Uterus (tissue), 4 donors: ENCODE measurements around the gene POLR1C. TPM values are rescaled to one million over a fixed set of nuclear protein-coding genes. Genes with fewer than 3 reads are reported as not detected.

ENCODE experiments used
- DNase-seq, 2 donors: peaks; one replicate each; pipeline ENCODE4 v3.0.0-alpha.2; 2019 to 2020
- H3K27ac ChIP-seq, 2 donors: fragments of 200-600 bp; sonication (generic); 1 replicate in 1 of 2; 2 replicates in 1 of 2; pipeline ENCODE4 v1.5.1; 2016 to 2018
- H3K27me3 ChIP-seq, 2 donors: fragments of 200-600 bp; sonication (generic); one replicate each; pipeline ENCODE4 v1.5.1; 2018 to 2019; ENCODE audit warnings: control low read depth in 1 of 2
- H3K36me3 ChIP-seq, 2 donors: fragments of 200-600 bp; sonication (generic); one replicate each; pipeline ENCODE4 v1.5.1; 2019; ENCODE audit warnings: control low read depth in 1 of 2
- H3K4me1 ChIP-seq, 2 donors: fragments of 200-600 bp; sonication (generic); one replicate each; pipeline ENCODE4 v1.5.1; 2018 to 2019; ENCODE audit warnings: control low read depth in 1 of 2
- H3K4me3 ChIP-seq, 2 donors: fragments of 200-600 bp; sonication (generic); 1 replicate in 1 of 2; 2 replicates in 1 of 2; pipeline ENCODE4 v1.5.1; 2018 to 2019; ENCODE audit warnings: mild to moderate bottlenecking in 1 of 2
- H3K9me3 ChIP-seq, 2 donors: fragments of 200-600 bp; sonication (generic); one replicate each; pipeline ENCODE4 v1.5.1; 2019; ENCODE audit warnings: control low read depth in 1 of 2
- POLR2A ChIP-seq, 2 donors: fragments of 450-650 bp; IDR thresholded peaks; one replicate each; pipeline ENCODE4 v1.6.1; 2016; ENCODE audit warnings: antibody characterized with exemption in 2 of 2, mild to moderate bottlenecking in 1 of 2, moderate library complexity in 1 of 2
- intact Hi-C: fragments of 100-400 bp; cut with DNase I; formaldehyde crosslinking; loops from one replicate; pipeline ENCODE4 v1.15.1; 2023; ENCODE audit warnings: low total_unique reads
- total RNA-seq, 4 donors: library from RNA; depleted of rRNA in 3 of 4; stranded (reverse); fragments of >200 nt in 3 of 4; gene quantifications; one replicate each; pipeline versions ENCODE4 v1.1.0 to v1.2.4, GENCODE V29; 2014 to 2023
- TF ChIP-seq, protein P1 (sequence below), 4 experiments: fragments of 200-600 bp in 2 of 4; fragments of 450-650 bp in 2 of 4; sonication (generic) in 2 of 4; IDR thresholded peaks; one replicate each; pipeline ENCODE4 v1.5.1; 2016 to 2019; ENCODE audit warnings: antibody characterized with exemption in 4 of 4, mild to moderate bottlenecking in 2 of 4, moderate library complexity in 1 of 4
- donor health status: DM: yes; HTN: yes; CAD: no.

The POLR1C gene
- total RNA-seq, 4 donors from 2014 or later, result 15.9 to 39.5 (median 26.0) TPM

DNA sequence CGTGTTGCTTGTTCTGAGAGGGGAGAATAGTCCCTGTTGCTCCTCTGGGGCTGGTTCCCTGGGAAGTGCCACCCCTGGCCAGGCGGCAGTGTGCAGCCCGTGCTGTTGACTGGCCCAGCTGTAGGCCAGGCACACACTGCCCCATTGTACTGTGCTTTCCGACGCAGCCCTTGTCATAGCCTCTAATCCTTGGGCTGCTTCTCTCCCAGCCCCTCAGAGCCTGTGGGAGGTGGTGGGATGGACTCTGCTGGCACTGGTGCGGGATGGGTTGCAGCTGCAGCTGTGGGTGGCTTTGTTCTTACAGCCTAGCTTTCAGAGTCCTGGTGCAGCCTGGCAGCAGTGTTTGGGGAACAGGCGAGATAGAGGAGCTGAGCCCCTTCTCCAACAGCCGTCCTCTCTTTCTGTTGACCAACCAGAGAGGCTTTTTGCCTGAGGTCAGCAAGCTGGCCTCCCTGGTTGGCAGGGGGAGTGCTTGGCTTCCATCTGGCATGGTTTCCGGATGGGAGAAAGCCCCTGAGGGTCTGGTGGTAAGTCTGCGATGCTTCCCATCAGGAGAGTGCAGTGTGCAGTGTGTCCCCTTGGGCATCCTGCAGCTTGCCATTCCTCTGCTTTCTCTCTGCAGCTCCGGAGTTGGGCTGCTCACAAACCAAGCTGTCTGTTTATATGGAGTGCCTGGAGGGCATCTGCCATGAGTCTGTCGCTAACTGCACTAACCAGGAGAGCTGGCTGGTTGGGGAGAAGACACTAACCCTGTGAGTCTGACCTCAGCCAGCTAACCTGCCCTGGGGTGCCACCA is 27.4 kb upstream of the POLR1C start:
- Histone ChIP-seq H3K27me3 (no peaks in the 10 kb centered on the region), H3K4me1 (peaks cover 0 to 13% of the 10 kb centered on the region in 2 donors), H3K27ac (no peak overlapping the region), H3K9me3 (no peaks in the 10 kb centered on the region), H3K4me3 (no peak overlapping the region), H3K36me3 (no peaks in the 10 kb centered on the region)
- intact Hi-C loops, result loop anchor here (10.0 kb wide), 1 partner anchor 125 kb away; the partner anchor contains the start of gene ZNF318
- TF ChIP-seq, protein P1, sequence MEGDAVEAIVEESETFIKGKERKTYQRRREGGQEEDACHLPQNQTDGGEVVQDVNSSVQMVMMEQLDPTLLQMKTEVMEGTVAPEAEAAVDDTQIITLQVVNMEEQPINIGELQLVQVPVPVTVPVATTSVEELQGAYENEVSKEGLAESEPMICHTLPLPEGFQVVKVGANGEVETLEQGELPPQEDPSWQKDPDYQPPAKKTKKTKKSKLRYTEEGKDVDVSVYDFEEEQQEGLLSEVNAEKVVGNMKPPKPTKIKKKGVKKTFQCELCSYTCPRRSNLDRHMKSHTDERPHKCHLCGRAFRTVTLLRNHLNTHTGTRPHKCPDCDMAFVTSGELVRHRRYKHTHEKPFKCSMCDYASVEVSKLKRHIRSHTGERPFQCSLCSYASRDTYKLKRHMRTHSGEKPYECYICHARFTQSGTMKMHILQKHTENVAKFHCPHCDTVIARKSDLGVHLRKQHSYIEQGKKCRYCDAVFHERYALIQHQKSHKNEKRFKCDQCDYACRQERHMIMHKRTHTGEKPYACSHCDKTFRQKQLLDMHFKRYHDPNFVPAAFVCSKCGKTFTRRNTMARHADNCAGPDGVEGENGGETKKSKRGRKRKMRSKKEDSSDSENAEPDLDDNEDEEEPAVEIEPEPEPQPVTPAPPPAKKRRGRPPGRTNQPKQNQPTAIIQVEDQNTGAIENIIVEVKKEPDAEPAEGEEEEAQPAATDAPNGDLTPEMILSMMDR (IDR thresholded peaks at IDR 0.05), result no peak
- no peak for TF ChIP-seq POLR2A (IDR thresholded peaks at IDR 0.05)
- no peak for DNase-seq

DNA sequence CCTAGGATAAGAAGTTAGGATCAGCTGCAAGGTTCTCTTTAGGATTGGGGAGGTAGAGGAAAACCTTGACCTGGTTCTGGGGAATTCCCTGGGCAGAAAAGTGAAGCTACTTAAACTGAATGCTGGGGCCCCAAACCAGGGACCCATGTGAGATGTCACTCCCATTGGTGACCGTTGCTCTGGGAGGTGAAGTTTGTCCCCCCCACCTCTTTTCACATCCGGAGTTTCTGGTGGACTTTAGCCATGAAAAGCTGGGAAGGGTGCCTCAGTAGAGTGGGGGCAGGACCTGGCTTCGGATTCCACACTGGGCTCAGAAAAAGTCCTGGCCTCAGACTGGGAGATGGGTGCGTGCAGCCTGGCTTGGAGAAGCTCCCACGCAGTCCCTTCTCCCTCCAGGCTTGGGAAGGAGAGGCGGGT is 26.4 kb upstream of the POLR1C start:
- Histone ChIP-seq H3K36me3 (no peaks in the 10 kb centered on the region), H3K4me3 (no peak overlapping the region), H3K9me3 (no peaks in the 10 kb centered on the region), H3K4me1 (peaks cover 0 to 21% of the 10 kb centered on the region in 2 donors), H3K27ac (no peak overlapping the region), H3K27me3 (no peaks in the 10 kb centered on the region)
- TF ChIP-seq POLR2A (IDR thresholded peaks at IDR 0.05), result no peak
- intact Hi-C loops, result loop anchor here (10.0 kb wide), 1 partner anchor 126 kb away; the partner anchor contains the start of gene ZNF318
- DNase-seq, result no peak

DNA sequence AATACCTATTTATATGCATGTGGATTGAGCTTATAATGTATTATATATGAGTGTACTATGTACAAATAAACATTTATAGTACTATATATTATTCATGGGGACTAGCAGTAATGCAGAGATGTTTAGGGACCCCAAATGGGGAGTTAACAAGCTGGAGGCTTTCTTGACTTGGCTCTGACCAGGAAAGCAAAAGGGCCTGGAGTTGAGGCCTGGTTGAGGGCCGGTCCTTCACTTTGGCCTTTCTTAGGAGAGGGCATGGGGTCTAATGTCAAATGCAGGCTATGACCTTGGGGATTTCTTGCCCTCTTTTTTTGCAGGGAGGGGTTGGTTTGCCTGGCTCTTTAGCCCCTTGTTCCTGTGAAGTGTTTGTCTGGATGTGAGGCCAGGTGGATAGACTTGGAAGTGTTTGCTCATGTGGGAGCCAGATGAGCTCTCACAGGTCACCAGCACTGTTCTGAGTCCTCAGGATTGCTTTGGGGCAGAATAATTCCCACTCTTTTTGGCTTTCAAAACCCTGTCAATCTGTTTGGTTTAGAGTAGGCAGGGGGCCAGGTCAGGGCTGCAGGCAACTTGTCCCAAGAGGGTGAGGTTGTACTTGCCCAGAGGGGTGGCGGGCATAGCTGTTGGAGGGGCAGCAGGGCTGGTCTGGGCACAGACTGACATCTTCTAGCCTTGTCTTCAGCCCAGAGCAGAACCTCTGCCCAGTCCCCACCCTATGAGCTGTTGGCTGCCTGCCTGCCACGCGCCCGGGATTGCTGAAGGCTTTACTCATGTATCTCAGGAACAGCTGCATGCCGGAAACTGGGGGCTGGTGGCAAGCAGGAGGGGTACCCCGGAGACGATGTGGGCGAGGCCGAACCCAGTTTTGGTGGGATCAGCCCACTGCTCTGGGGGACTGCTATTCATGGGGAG is 24.9 kb upstream of the POLR1C start:
- H3K27ac ChIP-seq, result peak overlapping the region in 1 of 2 donors; percentile 8
- DNase-seq, result peak; percentile 72 to 76
- H3K27me3 ChIP-seq, result no peaks in the 10 kb centered on the region
- TF ChIP-seq POLR2A (IDR thresholded peaks at IDR 0.05), result no peak
- TF ChIP-seq, protein P1 (IDR thresholded peaks at IDR 0.05), result no peak
- H3K4me1 ChIP-seq, result peaks cover 0 to 21% of the 10 kb centered on the region in 2 donors
- H3K9me3 ChIP-seq, result no peaks in the 10 kb centered on the region
- no peaks in the 10 kb centered on the region for H3K36me3 ChIP-seq
- H3K4me3 ChIP-seq, result no peak overlapping the region
- intact Hi-C loops, result loop anchor here (10.0 kb wide), 1 partner anchor 127 kb away; the partner anchor contains the start of gene ZNF318

DNA sequence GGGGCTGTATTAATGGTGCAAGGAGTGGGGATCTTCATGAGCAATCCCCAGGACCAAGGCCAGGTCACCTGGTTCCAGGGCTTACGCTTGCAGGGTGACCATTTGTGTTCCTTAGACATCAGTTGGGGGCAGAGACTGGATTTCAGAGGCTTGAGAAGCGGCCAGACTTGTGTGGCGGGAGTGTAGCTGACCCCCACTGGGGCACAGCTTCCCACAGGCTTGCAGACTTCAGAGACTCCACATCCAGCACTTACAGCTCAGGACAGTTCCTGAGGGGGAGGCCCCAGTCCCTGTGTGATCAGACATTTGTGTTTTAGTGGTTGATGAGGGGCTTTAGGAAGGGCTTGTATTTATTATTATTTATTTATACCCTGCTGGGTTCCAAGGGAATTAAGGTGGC is 24.2 kb upstream of the POLR1C start:
- no peak for DNase-seq
- intact Hi-C loops, result loop anchor here (10.0 kb wide), 1 partner anchor 128 kb away; the partner anchor contains the start of gene ZNF318
- H3K27ac ChIP-seq, result peak overlapping the region in 1 of 2 donors; percentile 8
- no peaks in the 10 kb centered on the region for H3K9me3 ChIP-seq
- H3K4me3 ChIP-seq, result no peak overlapping the region
- no peaks in the 10 kb centered on the region for H3K36me3 ChIP-seq
- H3K27me3 ChIP-seq, result no peaks in the 10 kb centered on the region
- TF ChIP-seq, protein P1 (IDR thresholded peaks at IDR 0.05), result no peak
- no peak for TF ChIP-seq POLR2A (IDR thresholded peaks at IDR 0.05)
- H3K4me1 ChIP-seq, result peaks cover 0 to 21% of the 10 kb centered on the region in 2 donors

DNA sequence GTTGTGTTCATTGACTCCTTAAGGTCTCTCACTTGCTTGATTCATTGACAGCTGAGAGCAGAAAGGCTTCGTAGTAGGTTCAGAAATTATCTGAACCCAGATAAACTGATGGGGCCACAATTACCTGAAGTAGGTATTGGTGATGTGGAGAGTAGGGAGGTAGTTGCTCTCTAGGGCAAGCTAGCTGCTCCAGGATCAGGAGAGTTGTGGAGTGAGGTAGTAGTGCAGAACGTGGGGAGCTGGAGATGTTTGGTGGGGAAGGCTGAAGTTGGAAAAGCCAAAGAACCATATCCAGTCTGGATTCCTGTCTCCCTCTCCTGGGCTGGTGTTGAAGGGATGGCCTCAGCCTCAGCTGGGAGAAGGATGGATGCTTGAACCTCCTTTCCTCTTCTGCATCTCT is 23.7 kb upstream of the POLR1C start:
- H3K27me3 ChIP-seq, result no peaks in the 10 kb centered on the region
- intact Hi-C loops, result loop anchor here (10.0 kb wide), 1 partner anchor 128 kb away; the partner anchor contains the start of gene ZNF318
- H3K9me3 ChIP-seq, result no peaks in the 10 kb centered on the region
- H3K27ac ChIP-seq, result no peak overlapping the region
- TF ChIP-seq, protein P1 (IDR thresholded peaks at IDR 0.05), result no peak
- TF ChIP-seq POLR2A (IDR thresholded peaks at IDR 0.05), result no peak
- H3K4me1 ChIP-seq, result peaks cover 0 to 21% of the 10 kb centered on the region in 2 donors
- DNase-seq, result no peak
- no peaks in the 10 kb centered on the region for H3K36me3 ChIP-seq
- no peak overlapping the region for H3K4me3 ChIP-seq
